Measurements from ENCODE around the gene TUBB4B.
"Not testable (repeated sequence)": the region's sequence is repeated elsewhere in the genome, so short reads cannot be mapped to it uniquely, and the experiment has no call there.

TUBB4B gene

DNA sequence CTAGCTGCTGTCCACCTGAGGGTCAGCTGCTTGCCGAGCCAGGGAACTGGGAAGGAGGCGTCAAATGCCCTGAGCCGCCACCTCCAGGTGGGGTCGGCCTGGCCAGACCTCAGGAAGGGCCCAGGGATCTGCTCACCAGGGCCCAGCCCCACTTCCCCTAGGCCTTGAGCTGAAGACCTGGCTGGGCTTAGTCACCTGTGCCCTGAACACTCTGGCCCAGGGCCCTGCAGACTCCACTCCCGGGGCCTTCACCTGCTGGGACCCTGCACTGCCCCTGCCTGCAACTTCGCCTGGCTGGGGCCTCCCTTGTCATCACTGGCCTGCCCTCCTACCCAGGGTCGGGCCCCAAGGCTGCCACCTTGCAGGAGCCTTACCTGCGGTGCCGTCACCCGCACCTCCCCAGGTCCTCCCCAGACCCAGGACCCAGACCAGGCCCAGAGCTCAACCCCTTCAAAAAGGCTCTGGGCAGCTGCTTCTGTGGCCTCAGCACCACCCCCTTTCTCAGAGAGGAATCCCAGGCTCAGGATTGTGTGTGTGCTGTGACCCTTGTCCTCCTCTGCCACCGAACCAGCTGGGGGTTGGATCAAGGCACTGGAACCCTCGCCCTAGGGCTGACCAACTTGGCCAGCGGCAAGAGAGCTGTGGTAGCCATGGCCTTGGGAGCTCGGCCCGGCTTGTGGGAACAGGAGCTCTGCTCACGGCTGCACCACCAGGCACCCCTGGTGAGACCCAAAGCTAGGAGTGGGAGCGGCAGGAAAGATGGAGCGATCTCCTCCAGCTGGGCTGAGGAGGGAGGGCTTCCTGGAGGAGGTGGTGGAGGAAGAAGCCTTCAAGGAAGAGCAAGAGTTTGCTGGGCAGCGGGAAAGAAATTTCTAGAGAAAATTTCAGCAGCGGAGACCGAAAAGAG lies 12.9 kb downstream of the TUBB4B start:
- DNase-seq = no peak

DNA sequence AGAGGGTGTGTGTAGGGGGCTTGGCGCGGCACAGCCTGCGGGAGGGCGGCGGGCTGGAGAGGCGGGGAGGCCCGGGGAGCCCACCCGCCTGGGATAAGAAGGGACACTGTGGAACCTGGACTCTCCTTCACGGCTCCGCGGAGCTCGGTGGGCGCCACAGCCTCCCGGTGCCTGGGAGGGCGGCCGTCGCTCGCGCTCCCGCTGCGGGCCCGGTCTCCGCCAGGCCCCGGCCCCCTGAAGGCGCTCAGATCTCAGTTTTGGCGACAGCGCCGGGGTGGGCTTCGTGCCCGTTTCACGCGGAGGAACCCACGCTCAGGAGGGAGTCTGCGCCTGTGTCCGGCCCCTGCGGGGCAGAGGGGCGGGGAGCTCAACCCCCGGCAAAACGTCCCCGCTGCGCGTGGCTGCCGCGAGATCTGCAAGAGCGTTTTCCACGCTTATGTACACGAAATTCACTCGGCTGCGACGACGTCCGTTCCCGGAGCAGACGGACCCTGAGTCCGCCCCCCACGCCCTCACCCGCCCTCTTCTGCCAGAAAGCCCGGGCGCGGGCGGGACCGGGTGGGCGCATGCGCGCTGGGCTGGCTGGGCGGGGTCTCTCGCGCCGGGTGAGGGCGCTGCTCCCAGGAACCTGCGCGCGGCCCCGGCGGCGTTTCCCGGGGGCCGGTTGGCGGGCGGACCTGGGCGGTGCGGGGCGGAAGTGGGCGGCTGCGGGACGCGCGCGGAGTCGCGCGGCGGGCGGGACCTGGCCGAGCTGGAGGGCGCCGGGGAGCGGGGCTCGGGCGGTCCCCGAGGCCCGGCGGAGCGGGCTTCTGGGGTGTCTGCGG lies 13.7 kb downstream of the TUBB4B start, which contains the start of gene NELFB:
Gene NELFB (plus strand): TSS at position 704 of the 824 bp plus-strand sequence.
- DNase-seq = peak; percentile 52

GRCh38 chr9:137255448-137256114 lies 14.5 kb downstream of the TUBB4B start:
- peak; percentile 30 for DNase-seq

DNA sequence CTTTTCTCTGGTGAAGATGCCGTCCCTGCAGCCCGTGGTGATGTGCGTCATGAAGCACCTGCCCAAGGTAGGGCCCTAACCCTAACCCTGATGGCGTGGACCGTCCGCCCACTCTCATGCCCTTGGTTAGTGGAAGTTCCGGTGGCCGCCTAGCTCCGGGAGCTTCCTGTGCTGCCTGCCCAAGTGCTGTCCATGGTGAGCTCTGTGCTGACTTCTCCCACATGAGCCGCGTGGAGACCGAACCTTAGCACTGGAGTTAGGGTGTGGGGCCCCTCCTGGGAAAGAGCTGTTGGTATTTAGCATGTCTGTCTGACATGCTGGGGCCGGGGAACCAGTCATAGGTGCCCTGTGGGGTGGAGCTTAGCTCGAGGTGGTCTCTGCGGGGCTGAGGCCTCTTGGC lies 15.3 kb downstream of the TUBB4B start:
- no peak for DNase-seq

DNA sequence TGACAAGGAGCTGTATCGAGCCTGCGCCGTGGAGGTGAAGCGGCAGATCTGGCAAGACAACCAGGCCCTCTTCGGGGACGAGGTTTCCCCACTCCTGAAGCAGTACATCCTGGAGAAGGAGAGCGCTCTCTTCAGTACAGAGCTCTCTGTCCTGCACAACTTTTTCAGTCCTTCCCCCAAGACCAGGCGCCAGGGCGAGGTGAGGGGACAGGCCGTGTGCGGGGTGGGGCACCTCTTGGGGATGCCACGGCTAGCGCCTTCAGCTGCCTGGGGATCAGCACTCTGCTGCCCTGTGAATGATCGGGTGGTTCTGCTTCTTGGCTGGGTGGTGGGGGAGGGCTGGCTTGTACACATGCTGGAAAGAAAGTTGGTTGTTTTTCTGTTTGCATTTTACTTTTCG lies 15.8 kb downstream of the TUBB4B start:
- no peak for DNase-seq

DNA sequence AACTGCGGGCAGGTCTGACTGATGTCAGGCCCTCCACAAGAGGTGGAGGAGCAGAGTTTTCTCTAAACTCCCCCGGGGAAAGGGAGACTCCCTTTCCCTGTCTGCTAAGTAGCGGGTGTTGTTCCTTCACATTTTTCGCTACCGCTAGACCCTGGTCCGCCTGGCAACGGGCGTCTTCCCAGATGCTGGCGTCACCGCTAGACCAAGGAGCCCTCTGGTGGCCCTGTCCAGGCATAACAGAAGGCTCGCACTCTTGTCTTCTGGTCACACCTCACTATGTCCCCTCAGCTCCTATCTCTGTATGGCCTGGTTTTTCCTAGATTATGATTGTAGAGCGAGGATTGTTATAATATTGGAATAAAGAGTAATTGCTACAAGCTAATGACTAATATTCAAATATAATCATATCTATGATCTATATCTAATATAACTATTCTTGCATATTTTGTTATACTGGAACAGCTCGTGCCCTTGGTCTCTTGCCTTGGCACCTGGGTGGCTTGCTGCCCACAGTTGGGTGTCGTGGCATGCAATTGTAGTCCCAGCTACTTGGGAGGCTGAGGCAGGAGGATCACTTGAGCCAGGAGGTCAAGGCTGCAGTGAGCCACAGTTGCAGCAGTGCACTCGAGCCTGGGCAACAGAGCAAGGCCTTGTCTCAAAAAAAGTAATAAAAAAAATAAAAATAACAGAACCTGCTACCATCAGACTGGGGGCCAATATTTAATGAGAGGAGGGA lies 21.3 kb downstream of the TUBB4B start:
- DNase-seq = not testable (repeated sequence)

DNA sequence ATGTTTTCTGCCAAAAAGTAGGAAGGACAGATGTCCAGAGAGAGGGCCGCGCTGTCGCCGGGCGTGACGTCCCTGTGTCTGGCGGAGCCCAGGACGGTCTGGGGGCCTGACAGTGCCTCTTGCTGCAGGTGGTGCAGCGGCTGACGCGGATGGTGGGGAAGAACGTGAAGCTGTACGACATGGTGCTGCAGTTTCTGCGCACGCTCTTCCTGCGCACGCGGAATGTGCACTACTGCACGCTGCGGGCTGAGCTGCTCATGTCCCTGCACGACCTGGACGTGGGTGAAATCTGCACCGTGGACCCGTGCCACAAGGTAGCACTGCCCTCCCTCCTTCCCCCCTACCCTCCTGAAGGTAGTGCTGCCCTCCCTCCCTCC lies 21.8 kb downstream of the TUBB4B start:
- DNase-seq = no peak

- no peak for DNase-seq
Observed at GRCh38 chr9:137263506-137263905, 22.4 kb downstream of the TUBB4B start.

GRCh38 chr9:137264067-137264466 lies 23.0 kb downstream of the TUBB4B start:
- no peak for DNase-seq

- no peak for DNase-seq
Observed at GRCh38 chr9:137265496-137266161, 24.5 kb downstream of the TUBB4B start.

DNA sequence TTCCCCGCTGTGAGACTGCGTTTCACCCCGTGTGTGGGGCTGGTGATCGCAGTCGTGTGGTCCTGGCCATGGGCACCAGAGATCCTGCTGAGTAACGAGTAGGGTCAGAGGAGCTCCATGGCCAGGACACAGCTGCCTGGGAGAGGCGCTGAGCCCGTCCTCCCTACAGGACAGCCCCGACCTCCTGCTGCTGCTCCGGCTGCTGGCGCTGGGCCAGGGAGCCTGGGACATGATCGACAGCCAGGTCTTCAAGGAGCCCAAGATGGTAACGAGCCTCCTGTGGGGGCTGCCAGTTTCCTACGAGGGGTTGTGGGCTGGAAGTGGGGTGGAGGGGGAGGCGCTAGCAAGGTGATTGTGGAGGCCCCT lies 25.1 kb downstream of the TUBB4B start:
- DNase-seq = no peak

DNA sequence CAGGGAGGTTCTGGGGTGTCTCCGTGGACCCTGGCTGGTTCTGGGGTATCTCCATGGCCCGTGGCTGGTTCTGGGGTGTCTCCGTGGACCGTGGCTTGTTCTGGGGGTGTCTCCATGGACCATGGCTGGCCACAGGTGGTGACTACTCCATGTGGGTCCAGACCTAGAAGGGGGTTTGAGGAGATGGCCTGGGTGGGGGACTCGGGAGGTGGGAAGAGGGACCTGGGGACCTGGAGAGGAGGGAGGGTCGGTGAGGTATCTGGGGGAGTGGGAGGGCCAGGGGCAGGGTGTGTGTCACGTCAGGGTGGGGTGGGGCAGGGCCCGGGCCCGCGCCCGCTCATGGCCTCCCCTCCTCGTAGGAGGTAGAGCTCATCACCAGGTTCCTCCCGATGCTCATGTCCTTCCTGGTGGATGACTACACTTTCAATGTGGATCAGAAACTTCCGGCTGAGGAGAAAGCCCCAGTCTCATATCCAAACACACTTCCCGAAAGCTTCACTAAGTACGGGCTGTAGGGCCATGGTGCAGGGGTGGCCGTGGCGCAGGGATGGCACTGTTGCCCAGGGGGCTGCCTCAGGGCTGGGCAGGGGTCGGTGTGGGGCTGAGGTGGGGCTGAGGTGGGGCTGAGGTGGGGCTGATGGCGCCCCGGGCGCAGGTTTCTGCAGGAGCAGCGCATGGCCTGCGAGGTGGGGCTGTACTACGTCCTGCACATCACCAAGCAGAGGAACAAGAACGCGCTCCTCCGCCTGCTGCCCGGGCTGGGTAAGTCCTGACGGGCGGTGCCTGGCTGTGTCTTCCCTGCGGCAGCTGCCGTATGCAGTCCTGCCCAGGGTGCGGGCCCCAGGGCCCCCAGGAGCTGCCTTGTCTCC lies 25.7 kb downstream of the TUBB4B start:
- no peak for DNase-seq

GRCh38 chr9:137267933-137268355 lies 26.9 kb downstream of the TUBB4B start:
- DNase-seq = no peak

GRCh38 chr9:137268538-137269201 lies 27.6 kb downstream of the TUBB4B start:
- DNase-seq = no peak

GRCh38 chr9:137269231-137269772 lies 28.2 kb downstream of the TUBB4B start:
- DNase-seq = no peak

DNA sequence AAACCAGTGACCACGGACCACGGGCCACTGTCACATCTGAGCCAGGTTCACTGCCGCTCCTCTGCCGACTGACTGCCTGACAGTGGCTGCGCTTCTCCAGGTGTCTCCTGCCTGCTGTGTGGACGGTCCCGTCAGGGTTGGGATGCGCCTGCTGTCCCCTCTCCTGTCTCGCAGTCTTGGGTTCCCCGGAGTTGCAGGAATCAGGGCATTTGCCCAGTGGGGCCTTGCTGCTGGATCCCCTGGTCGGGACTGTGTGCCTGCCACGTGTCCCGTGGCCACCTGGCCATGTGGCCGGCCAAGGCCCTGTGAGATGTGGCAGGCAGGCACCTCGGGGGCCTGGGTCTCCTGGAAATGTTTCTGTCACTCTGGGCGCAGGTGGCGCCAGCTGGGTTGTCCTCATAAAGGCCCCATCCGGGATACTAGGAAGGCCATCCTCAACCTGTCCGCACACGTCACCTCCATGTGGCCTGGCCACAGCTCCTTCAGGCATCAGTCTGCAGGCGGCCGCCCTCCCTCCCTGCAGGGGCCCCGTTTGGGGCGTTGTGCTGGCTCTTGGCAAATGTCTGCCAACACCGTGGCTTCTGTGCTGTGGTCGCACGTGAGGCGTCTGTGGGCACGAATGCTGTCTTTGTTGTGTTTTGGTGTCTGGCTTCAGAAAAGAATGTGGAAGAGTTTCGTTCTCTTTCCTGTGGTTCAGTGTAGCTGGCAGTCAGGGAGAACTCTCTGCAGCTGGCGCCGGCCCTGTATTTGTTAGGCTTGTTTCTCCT lies 30.0 kb downstream of the TUBB4B start:
- DNase-seq = no peak

- no peak for DNase-seq
Observed at GRCh38 chr9:137271696-137272076, 30.6 kb downstream of the TUBB4B start.

DNA sequence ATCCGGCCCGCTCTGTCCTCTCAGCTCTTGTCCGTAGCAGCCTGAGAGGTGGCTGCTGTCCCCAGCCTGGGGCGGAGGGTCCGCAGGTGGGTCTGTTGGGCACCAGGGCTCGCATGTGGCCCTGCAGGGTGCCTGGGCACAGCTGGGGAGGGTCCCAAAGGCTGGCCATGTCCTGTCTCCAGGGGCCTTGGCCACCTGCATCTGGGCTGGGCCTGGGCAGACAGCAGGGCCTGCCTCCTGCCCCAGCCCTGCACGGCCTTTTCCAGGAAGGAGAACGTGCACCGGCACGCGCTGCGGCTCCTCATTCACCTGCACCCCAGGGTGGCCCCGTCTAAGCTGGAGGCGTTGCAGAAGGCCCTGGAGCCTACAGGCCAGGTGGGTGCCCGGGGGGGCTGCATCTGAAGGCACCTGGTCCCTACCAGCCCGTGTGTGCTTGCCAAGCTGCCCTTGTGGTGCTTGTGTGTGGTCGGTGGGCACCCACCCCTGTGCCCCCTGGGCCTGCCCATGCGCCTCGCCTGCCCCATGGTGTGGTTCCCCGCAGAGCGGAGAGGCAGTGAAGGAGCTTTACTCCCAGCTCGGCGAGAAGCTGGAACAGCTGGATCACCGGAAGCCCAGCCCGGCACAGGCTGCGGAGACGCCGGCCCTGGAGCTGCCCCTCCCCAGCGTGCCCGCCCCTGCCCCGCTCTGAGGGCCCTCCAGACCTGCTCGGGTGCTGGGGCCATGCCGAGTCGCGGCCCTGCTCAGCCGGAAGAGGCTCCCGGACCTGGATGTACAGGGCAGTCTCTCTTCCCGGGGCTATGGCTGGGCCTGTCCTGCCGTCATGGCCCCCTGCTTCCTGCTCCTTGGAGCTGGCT lies 31.4 kb downstream of the TUBB4B start:
- no peak for DNase-seq
